Cardiac muscle cell (in vitro differentiated cells and primary cell): ENCODE data around the gene UFL1. TPM values are rescaled to one million over a fixed set of nuclear protein-coding genes. Genes with fewer than 3 reads are reported as not detected.
"Not testable (repeated sequence)": the region's sequence is repeated elsewhere in the genome, so short reads cannot be mapped to it uniquely, and the experiment has no call there.

Source experiments
- DNase-seq, 2 donors: peaks; one replicate each; pipeline versions ENCODE4 v3.0.0 to v3.0.0-alpha.2; 2010 to 2017; ENCODE audit warnings: low read depth in 1 of 2, low spot score in 1 of 2
- H3K27ac ChIP-seq: fragments of 200-600 bp; sonication (generic); 2 replicates; pipeline ENCODE4 v1.5.1; 2016
- H3K27me3 ChIP-seq: fragments of 200-600 bp; sonication (generic); 2 replicates; pipeline ENCODE4 v1.6.0; 2016; ENCODE audit warnings: control low read depth
- H3K36me3 ChIP-seq: fragments of 200-600 bp; sonication (generic); 2 replicates; pipeline ENCODE4 v1.5.1; 2016; ENCODE audit warnings: control low read depth
- H3K4me1 ChIP-seq: fragments of 200-600 bp; sonication (generic); 2 replicates; pipeline ENCODE4 v1.8.1; 2017; ENCODE audit warnings: low read depth, mild to moderate bottlenecking, mixed run types
- H3K4me3 ChIP-seq: fragments of 200-600 bp; sonication (generic); 2 replicates; pipeline ENCODE4 v1.5.1; 2016; ENCODE audit warnings: mild to moderate bottlenecking
- H3K9me3 ChIP-seq: fragments of 200-600 bp; sonication (generic); 2 replicates; pipeline ENCODE4 v1.5.1; 2017; ENCODE audit warnings: low read depth, mild to moderate bottlenecking, control low read depth
- CTCF ChIP-seq: IDR thresholded peaks from 2 replicates; pipeline ENCODE4 v1.5.1; 2012; ENCODE audit warnings: low read depth, mild to moderate bottlenecking, low read length
- polyA plus RNA-seq: library from polyadenylated mRNA; unstranded; fragments of >200 nt; fragmentation: Nextera tagmentation; extraction: Ambion mirVana; gene quantifications from 2 replicates; pipeline ENCODE4 v1.2.1, GENCODE V29; 2016
- total RNA-seq: library from RNA; depleted of rRNA; stranded (reverse); fragments of >200 nt; gene quantifications from 2 replicates; pipeline ENCODE4 v1.2.3, GENCODE V29; 2016

UFL1 gene
- total RNA-seq = 17.5 and 26.2 TPM in 2 replicates
- 18.7 and 37.4 TPM in 2 replicates for polyA plus RNA-seq

- TF ChIP-seq CTCF = no peak
- Histone ChIP-seq H3K36me3 (peaks cover 23% of the 10 kb centered on the region), H3K27ac (peak within 1 kb of the TSS; percentile 99), H3K27me3 (no peaks in the 10 kb centered on the region), H3K9me3 (no peaks in the 10 kb centered on the region), H3K4me1 (peaks cover 13% of the 10 kb centered on the region), H3K4me3 (peak within 1 kb of the TSS; percentile 85)
- peak; percentile 95 to 97 for DNase-seq
These were observed at the start of gene UFL1 for GRCh38 chr6:96521644-96522464. UFL1 (plus strand) TSS chr6:96521806; CDS start chr6:96521874, 68 bp downstream.

DNA sequence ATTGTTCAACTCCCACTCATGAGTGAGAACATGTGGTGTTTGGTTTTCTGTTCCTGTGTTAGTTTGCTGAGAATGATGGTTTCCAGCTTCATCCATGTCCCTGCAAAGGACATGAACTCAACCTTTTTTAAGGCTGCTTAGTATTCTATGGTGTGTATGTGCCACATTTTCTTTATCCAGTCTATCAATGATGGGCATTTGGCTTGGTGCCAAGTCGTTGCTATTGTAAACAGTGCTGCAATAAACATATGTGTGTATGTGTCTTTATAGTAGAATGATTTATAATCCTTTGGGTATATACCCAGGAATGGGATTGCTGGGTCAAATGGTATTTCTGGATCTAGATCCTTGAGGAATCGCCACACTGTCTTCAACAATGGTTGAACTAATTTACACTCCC is 49.3 kb upstream of the UFL1 start:
- H3K27me3 ChIP-seq, H3K36me3 ChIP-seq, H3K27ac ChIP-seq, H3K4me1 ChIP-seq, H3K9me3 ChIP-seq, H3K4me3 ChIP-seq, DNase-seq: not testable (repeated sequence)

- Histone ChIP-seq H3K27me3 (no peaks in the 10 kb centered on the region), H3K36me3 (no peaks in the 10 kb centered on the region), H3K9me3 (no peaks in the 10 kb centered on the region), H3K27ac (no peak overlapping the region), H3K4me3 (no peak overlapping the region), H3K4me1 (no peaks in the 10 kb centered on the region)
- no peak for TF ChIP-seq CTCF
- no peak for DNase-seq
These were observed 42.9 kb upstream of the UFL1 start for GRCh38 chr6:96478695-96479094.

DNA sequence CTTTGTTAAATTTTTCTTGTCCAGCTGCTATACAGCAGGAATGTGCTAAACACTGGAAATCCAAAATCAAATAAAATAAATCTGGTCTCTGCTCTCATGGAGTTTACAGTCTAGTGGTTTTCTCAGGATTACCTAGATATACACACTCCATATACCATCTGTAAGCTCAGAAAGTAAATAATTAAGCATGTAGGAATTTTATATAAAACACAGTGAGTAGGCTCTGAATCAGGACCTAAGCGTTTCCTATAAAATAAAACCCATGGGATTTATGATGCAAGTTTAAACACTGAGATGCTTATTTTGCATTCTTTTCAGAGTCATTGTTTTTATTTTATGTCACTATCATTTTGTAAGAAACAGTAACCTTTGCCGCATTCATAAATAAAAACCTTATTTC is 29.7 kb upstream of the UFL1 start:
- no peak for TF ChIP-seq CTCF
- no peak overlapping the region for H3K4me3 ChIP-seq
- H3K9me3 ChIP-seq = no peaks in the 10 kb centered on the region
- no peaks in the 10 kb centered on the region for H3K27me3 ChIP-seq
- no peak overlapping the region for H3K27ac ChIP-seq
- no peaks in the 10 kb centered on the region for H3K36me3 ChIP-seq
- H3K4me1 ChIP-seq = no peaks in the 10 kb centered on the region
- DNase-seq = no peak

GRCh38 chr6:96499781-96500180 is 21.8 kb upstream of the UFL1 start:
- DNase-seq = no peak
- Histone ChIP-seq H3K9me3 (no peaks in the 10 kb centered on the region), H3K36me3 (no peaks in the 10 kb centered on the region), H3K4me1 (no peaks in the 10 kb centered on the region), H3K27me3 (no peaks in the 10 kb centered on the region), H3K27ac (no peak overlapping the region), H3K4me3 (no peak overlapping the region)
- TF ChIP-seq CTCF = no peak

DNA sequence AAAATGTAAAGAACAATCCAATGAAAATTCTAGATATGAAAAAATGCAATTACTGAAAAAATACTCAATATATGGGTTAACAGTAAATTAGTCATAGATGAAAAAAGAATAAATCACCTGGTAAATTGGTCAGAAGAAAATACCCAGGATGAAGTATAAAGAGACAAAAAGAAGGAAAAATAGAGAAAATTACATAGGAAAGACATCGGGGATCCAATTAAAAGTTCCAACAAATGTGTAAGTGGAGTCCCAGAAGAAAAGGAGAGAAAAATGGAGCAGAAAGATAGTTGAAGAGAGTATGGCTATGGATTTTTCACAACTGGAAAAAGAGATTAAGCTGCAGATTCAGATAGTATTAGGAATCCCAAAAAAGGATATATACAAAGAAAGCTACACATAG is 18.7 kb upstream of the UFL1 start:
- no peak overlapping the region for H3K27ac ChIP-seq
- H3K27me3 ChIP-seq = no peaks in the 10 kb centered on the region
- H3K4me1 ChIP-seq = no peaks in the 10 kb centered on the region
- no peak for DNase-seq
- no peak for TF ChIP-seq CTCF
- no peaks in the 10 kb centered on the region for H3K36me3 ChIP-seq
- no peaks in the 10 kb centered on the region for H3K9me3 ChIP-seq
- no peak overlapping the region for H3K4me3 ChIP-seq
